ENCODE data around the gene AR.
"Not testable (repeated sequence)": the region's sequence is repeated elsewhere in the genome, so short reads cannot be mapped to it uniquely, and the experiment has no call there.

Gene AR

DNA sequence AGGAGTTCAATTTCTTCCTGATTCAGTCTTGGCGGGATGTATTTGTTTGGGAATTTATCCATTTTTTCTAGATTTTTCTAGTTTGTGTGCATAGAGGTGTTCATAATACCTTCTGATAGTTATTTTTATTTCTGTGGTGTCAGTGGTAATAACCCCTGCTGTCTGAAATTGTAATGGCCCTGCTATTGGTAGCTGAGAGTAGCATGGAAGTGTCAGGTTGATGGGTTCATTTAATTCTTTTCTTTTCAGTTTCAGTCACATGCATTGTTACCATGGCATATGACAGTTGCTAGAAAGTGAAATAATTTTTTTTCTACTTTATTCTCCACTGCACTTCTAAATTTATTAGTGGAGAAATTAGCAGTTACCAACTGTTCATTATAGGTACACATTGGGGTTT lies 20.7 kb downstream of the AR start:
- DNase-seq = no peak

DNA sequence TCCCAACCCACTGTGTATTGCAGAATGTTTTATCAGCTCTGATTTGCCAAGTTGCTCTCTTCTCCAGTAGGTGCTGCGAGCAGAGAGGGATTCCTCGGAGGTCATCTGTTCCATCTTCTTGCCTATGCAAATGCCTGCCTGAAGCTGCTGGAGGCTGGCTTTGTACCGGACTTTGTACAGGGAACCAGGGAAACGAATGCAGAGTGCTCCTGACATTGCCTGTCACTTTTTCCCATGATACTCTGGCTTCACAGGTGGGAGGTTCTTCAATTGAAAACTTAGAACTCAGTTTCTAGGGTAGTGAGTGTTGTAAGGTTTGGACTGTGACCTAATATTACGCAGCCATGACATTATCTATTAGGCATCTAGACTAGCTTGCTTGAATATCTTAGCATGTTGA lies 24.9 kb downstream of the AR start:
- DNase-seq = no peak

DNA sequence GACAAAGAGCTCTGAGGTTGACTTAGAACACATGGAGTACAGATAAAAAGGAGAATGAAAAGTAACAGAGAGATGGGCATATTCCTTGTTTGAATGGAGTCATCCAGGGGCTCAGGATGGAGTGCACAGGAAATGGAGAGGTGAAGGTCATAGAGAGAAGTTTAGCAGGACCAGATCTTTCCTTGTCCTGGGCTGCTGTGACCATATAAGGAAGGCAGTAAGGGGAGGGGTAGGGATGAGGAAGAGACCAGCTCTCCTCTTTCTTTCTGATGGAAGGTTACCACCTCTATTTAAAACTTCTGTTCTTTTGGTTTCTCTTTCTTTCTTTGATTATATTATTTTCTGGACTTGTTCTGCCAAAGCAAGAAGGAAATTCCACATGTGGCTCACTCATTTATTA lies 27.0 kb downstream of the AR start:
- no peak for DNase-seq

DNA sequence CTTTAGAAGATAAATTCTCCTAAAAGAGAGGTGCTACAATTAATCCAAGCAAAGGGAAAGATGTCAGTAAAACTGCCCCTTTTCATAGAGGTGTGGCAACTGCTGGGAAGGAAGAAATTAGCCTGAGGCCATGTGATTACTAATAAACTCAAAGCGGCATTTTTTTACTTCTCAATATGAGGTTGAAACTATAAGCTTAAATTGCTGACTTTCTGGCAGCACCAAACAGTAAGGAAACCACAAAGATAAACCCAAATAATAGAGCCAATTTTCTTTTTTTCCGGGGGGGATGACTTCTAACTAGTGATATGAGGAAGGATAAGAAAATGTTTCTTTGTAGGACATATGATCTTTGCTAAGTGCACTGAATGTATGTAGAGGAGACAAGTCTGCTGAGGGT lies 30.9 kb downstream of the AR start:
- no peak for DNase-seq

DNA sequence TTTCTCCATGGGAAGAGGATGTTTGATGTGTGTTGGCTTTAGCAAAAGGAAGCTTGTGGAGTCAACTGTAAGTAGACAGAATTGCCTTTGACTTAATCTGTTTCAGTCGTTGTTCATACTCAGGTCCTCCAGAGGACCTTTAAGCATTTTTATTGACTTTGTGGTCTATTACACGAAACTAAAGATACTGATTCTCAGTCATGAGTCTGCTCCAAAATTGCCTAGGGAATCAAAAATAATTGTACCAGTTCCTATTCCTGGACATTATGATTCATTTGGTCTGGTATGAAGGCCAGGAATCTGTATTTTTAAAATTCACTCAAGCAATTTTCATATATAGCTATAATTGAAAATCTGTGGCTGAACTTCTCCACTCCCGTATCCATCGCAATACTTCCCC lies 38.6 kb downstream of the AR start:
- DNase-seq = no peak

DNA sequence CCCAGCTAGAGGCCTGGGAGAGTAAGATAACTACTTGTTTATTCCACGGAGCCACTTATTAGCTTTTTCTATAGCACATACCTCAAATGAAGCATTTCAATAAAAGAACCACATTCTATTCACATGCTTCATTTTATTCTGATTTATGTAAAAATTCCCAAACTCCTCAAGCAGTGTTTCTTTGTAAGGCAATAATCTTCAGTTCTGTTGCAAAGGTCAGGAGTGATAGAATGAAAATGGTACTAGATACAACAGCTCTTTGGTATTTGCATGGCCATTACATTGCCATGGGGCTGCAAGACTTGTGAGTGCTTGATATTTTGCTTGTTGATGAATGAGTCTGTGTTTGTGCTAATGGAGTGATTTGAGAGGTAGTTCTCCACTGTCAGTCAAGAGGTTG lies 39.4 kb downstream of the AR start:
- DNase-seq = no peak

DNA sequence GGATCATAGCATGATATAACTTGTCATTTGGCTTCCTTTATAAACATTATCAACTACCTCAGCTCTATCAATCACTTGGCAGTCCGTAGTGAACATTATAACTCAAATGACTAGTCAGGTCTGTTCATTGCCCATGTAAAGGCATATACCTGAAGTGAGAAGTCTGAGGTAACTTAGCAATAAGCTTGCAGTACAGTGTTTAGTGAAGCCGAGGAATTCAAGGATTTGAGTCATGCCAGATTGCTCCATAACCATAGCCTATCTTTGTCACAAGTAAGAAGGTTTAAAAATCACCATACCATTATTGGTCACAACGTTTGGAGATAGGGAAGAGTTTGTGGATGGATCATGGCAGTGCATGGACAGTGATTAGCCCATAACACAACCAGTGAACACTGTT lies 41.6 kb downstream of the AR start:
- no peak for DNase-seq

DNA sequence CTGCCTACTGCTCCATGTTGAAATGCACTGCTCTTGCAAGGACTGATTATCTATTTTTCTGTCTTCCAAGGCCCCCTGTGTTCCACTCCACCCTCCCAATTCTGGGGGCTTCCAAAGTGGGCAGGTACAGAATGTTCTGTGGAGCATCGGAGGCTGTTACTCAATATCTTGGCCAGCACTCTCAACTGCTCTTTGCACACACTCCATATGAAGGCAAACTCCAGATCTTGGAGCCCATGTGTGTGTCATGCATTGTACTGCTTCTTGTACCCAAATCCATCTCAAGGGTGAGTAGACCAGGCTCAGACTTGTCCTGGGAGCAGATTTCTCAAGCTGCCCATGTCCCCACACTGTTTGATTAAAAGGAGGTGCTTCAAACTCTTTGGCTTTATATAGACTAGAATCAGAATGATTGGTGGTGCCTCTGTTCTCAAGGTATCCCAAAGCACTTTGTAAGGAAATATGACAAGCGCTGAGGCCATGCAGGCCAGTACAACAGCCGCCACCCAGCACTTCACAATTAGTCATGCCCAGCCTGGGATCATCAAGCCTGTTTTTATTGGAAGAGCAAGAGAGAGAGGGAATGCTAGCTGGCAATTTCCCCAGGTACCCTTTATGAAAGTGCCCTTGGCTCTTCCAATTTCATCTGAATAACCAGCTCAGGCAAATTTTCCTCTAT lies 44.3 kb downstream of the AR start:
- no peak for DNase-seq

DNA sequence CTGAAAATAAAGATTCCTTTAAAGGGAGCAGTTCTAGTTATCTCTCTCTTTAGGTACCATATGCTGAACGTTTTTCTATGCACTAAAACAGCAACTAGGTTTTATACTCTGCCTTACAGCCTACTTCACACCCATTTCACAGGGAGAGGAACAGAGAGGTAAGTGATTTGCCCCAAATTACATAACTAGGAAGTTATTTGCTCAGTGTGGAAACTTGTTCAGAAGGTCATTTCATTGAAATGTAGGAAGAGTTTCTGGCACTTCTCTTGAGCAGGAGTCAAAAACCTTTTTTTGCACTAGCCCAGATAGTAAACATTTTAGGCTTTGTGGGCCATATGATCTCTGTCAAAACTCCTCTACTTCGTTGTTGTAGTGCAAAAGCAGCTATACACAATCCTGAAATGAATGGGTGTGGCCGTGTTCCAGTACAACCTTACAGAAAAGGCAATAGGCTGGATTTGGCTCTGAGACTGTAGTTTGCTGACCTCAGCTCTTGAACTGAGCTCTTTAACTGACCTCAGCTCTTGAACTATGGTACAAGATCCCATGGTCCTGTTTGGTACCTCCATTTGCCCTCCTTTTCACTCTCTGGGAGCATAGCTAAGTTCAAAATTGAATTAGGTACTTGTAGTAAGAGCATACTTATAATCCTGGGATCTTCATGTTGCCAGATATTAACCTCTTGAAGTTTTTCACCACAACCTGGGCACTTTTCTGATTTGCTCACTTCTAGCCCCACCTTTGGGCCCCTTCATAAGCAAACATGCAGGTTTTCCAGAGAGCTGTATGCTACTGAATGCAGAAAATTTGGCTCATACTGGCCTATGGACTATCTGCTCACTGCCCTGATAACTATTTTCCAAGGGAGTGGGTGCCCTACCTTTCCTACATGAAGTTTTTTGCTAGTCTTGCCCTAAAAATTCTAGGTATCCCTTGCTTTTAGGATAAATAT lies 53.3 kb downstream of the AR start:
- no peak for DNase-seq

DNA sequence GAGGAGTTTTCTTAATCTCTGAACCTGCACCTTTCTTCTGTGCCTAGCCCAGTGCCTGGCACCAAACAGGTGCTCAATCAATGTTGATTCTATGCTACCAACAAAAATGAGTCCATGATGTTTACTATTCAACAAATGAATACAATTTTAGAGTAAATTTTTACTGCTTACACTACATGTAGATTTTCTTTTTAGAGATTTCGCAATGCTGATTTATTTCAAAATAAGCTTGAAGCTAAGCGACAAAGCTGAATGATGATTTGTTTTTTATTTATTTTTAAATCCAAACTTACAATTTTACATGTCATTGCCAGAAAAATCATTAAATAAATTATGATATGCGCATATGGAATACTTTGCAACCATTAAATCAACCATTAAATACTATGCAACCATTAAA lies 55.7 kb downstream of the AR start:
- no peak for DNase-seq

DNA sequence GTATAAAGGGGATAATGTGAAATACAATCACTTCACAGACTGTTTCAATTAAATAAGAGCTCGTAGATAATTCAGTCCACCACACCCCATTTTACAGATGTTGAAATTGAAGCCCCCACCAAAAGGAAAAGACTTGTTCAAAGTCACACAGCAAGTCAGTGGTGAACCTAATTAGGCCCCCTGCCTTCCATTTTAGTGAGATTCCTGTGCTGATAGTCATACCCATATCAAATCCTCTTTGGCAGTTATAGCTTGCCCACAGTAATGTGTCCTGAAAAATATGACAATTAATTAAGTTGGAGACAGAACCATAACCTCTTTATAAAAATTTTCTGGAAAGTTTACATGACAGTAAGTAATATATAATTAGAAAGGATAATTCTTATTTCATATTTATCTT lies 58.0 kb downstream of the AR start:
- no peak for DNase-seq

DNA sequence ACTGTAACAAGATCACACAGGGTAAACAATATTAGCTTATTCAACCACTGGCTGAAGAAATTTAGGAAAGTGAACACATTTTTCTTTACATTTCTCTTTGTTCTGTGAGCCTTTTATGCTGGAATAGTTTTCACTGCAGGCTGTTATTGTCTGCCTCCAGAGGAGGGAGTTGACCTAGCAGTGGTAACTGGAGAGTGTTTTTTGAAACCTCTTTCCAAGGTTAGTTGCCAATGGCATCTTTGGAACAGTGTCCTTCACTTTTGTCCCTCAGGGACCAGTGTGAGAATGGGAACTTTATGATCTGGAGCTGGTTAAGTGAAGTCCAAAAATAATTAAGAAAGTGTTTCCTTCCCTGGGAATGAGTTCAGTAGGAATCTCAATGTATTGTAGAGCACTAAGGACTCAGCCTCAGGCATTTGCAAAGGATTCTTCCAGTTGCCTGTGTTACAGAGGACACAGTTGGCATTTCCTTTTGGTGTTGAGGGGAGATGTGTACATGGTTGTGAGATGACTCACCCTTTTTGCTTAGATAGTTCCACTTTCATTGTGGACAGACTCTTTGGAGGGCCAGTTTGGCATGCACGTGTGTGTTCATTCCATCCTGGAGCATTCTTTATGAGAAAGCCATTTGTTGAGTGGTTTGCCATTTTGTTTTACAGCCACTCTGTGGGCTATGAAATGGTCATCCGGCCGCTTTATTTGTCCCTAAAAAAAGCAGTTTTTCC lies 61.3 kb downstream of the AR start:
- DNase-seq = no peak

DNA sequence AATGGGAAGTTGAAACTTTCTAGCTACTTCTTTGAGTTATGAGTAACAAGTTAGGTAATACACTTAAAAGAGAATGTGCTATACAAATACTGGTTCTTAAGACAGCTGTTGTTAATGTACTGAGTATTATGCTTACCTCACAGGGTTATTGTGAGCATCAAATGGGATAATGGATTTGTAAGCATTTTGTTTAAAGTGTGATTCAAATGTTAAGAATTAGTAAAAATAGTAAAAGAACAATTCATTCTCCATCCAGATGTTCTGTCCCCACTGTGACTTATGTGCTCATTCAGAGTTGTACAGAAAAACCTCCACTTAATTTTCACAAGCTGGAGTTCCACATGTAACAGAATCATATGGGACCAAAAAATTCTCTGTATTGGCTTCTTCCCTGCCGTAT lies 63.6 kb downstream of the AR start:
- no peak for DNase-seq

DNA sequence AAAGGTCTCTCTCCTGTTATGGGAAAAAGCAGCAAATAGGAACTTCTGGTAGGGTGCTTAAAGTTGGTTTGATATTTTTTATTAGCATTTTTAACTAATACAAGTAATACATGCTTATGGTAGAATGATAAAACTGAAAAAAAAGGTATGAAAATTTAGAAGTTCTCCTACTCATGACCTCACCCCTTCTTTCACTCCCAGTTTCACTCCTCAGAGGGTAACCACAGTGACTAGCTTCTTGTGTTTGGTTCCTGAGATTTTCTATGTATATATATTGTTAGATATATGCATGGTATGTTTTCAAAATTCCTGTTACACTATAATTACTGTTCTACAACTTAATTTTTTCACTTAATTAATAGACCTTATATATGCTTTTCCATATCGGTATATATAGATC lies 66.5 kb downstream of the AR start:
- DNase-seq = no peak

DNA sequence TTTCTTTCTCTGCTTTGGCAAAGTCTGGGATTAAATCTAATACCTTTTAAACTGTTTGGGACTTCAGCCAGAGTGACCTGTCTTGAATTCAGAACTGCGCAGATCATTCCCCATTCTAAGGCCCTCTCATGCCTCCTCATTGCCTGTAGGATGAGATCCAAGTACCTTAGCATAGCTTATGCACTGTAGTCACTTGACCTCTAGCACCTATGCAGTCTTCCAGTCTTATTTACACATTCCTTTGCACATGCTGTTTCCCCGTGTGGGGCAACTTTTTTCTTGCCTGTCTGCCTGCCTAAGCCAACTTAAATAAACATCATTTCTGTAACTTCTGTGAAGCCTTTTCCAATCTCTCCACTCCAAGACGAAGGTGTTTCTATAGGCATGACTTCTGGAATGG lies 68.4 kb downstream of the AR start:
- no peak for DNase-seq

DNA sequence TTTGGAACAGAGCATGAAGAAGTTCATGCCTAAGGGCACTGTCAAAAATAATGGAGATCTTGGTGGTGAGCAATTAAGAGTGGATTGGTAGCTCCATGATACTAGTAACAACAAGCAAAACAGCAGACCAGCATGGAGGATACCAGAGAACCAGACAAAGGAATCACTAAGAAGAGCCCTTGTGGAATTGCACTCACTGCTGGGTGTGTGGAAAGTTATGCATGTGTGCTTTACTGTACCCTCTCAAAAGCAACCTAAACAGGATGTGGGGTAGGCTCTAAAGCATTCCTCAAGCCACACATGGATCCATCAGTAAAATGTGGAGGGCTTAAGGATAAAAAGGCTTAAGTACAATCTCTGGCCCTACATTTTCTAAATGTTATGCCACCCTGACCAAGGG lies 69.5 kb downstream of the AR start:
- DNase-seq = no peak

DNA sequence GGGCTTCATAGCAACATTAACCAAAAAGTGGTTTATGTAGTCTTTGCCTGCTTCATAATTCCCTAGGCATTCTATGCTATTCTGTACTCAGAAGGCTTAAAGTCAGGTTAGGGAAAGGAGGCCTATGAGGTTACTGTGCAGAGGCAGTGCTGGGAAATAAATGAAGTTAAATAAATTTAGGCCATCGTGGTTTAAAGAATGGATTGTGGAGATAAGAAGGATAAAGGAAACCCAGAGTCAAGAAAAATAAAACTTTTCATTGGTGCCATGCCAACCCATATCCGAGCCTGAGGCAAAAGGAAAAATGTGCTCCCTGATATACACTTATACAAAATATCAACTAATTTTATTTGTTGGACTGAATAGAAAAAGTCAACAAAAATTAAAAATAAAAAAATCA lies 70.2 kb downstream of the AR start:
- no peak for DNase-seq

DNA sequence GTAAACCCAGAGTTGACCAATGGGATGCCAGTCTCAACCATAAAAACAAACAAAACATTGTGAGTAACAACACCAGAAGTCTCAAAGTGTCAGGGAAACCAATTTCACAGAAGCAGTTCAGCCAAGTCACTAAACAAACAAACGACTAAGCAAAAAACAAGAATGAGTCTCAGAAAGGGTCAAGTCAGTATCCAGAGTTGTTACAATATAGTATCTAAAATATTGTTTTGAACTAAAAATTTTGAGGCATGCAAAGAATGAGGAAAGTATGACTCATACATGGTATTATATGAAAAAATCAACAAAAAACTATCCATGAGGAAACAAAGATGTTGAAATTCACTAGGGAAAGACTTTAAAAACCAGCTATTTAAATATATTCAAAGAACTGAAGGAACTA lies 70.6 kb downstream of the AR start:
- DNase-seq = no peak

DNA sequence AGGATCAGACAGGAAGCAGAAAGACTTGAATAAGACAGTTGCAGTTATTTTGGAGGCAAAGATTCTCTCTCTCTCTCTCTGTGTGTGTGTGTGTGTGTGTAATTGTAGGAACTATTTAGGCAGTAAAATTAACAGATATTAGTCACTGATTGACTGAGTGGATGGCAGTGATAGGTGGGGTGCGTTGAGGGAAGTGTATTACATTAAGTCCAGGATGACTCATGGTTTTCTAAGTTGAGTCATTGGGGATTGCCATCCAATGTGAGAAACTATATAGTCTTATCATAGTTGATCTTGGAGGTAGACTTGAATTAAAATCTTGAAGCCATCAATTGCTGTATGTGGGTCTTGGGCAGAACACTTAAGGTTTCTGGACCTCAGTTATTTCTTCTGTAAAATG lies 75.4 kb downstream of the AR start:
- no peak for DNase-seq

DNA sequence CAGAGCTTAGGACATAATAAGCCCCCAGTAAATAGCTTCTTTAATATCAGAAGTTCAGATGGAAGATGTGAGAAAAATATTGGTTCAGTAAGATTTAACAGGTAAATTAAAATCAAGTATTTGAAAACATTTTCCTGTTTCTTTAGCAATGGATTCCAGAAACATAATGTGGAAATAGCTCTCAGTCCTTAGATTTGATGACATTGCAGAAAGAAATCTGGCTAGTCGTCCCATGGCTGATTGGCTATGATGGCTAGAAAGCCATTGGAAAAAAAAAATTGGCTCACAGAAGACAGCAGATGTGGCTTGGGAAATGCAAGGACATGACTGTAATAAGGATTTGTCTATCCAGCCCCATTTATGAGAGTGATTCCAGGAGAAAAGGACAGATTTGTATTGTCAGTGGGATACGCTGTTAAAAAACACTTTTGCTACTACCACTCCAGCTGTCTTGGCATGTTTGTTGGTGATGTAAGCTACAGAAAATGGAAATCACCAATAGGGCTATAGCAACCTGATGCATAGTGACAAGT lies 78.3 kb downstream of the AR start:
- DNase-seq = no peak

DNA sequence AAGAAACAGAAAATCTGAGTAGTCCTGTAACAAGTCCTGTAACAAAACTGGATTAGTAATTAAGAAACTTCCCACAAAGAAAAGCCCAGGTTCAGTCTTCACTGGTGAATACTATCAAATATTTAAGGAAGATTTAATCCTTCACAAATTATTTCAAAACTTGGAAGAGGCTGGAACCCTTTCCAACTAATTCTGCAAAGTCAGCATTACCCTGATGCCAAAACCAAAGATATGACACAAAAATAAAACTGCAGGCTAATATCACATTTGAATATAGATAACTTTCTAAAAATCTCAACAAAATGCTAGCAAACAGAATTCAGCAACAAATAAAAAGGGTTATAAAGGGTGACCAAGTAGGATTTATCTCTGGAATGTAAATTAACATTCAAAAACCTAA lies 80.5 kb downstream of the AR start:
- DNase-seq = no peak

DNA sequence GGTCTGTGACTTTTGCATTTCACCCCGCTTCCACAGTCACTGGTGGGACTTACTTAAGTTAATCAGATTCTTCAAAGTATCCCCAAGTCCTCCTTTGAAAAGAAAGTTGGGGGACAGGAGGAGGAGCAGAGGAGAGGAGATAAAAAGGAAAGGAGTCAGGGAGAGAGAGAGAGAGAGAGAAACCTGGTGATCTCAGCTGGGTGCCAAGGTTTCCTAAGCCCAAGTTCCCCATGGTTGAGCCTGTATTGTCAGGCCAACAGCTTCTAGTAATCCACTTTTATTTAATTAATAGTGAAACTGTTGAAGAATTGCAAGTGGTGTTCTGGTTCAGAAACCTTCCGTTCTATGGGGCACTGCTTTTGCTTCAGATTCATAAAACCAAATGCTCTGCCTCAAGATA lies 91.6 kb downstream of the AR start:
- DNase-seq = no peak

DNA sequence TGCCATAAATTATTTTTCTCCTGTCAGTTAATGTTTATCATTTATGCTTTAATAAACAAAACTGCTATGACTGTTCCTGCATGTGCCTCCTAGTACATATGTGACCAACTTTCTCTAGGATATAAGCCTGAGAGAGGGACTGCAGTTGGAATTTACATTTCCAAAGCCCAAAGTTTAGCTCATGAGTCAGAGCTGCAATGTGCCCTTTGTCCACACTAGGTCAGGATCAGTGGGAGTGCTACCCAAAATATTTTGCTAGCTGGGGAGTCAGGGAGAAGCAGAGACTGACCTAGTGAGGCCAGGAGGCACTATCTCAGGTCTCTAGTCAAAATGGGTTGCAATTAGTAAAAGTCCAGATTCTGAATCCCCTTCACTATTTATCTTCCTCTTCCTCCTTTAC lies 92.7 kb downstream of the AR start:
- no peak for DNase-seq

DNA sequence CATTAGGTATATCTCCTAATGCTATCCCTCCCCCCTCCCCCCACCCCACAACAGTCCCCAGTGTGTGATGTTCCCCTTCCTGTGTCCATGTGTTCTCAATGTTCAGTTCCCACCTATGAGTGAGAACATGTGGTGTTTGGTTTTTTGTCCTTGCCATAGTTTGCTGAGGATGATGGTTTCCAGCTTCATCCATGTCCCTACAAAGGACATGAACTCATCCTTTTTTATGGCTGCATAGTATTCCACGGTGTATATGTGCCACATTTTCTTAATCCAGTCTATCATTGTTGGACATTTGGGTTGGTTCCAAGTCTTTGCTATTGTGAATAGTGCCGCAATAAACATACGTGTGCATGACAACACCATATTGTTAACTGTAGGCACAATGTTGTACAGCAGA lies 93.5 kb downstream of the AR start:
- DNase-seq = not testable (repeated sequence)

Data from NCI-H1436 (cell line).